Measurements from ENCODE around the gene COPS6.
A peak's percentile ranks its signal among the peaks of the same experiment; 100 is the strongest.

The COPS6 gene

DNA sequence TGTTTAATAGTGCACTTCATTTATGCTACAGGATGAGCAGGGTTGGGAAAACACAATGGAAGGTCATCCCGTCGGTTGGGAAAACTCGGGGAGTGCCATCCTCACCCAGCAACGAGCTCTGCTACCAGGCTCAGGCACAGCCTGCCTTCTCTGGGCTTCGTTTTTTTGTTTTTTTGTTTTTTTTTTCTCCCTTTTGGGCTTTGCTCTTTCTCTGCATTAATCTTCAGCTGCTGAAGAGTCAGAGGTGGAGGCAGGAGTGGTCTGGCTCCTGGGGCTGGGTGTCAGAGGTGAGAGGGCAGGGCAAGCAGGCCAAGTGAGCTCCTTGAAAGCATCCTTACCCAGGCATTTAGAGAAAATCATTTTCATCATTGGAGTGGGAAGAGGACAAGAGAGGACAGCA, 18.8 kb upstream of the COPS6 start:
- H3K27ac ChIP-seq: no peak overlapping the region
- TF ChIP-seq, protein P1, sequence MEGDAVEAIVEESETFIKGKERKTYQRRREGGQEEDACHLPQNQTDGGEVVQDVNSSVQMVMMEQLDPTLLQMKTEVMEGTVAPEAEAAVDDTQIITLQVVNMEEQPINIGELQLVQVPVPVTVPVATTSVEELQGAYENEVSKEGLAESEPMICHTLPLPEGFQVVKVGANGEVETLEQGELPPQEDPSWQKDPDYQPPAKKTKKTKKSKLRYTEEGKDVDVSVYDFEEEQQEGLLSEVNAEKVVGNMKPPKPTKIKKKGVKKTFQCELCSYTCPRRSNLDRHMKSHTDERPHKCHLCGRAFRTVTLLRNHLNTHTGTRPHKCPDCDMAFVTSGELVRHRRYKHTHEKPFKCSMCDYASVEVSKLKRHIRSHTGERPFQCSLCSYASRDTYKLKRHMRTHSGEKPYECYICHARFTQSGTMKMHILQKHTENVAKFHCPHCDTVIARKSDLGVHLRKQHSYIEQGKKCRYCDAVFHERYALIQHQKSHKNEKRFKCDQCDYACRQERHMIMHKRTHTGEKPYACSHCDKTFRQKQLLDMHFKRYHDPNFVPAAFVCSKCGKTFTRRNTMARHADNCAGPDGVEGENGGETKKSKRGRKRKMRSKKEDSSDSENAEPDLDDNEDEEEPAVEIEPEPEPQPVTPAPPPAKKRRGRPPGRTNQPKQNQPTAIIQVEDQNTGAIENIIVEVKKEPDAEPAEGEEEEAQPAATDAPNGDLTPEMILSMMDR (conservative IDR thresholded peaks at IDR 0.05): no peak

DNA sequence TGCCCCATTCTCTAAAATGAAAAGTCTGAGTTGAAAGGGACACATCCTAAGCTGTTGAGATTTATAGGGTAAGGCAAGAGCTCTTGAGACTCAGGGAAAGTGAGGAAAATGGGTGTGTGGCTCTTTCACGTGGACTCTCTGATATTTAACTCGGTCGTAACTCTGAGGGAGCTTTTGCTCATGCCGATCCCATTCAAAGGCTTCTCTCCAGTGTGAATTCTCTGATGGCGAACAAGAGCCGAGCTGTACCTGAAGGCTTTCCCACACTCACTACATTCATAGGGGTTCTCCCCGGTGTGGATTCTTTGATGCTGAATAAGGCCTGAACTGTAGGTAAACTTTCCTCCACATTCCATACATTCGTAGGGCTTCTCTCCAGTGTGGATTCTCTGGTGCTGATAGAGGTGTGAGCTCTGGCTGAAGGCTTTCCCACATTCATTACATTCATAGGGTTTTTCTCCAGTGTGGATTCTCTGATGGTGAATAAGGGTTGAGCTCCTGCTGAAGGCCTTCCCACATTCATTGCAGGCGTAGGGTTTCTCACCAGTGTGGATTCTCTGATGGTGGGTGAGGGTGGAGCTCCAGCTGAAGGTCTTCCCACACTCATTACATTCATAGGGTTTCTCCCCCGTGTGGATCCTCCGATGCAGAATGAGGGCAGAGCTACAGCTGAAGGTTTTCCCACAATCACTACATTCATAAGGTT, 17.6 kb upstream of the COPS6 start:
- H3K27ac ChIP-seq: no peak overlapping the region
- TF ChIP-seq, protein P1 (conservative IDR thresholded peaks at IDR 0.05): no peak

DNA sequence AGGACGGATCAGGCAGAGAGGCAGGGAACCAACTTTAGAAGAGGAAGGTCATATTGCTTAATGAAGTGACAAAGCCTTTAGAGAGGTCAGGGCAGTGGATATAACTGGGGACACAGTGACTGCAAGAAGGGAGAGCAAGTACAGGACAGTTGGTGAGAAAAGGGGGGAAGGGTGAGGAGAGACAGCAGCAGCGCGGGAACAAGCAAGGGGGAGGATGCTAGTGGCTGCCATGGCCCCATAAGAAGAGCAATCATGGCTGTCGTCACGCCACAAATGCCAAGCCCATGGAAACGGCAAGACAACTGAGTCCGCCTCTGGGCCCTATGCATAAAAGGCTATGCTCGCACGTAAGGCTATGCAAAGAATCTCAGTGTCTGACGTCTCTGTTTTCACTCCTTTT, 16.3 kb upstream of the COPS6 start:
- TF ChIP-seq, protein P1 (conservative IDR thresholded peaks at IDR 0.05): no peak
- H3K27ac ChIP-seq: no peak overlapping the region

- no peak overlapping the region for H3K27ac ChIP-seq
- TF ChIP-seq, protein P1 (conservative IDR thresholded peaks at IDR 0.05): no peak
These were observed 13.9 kb upstream of the COPS6 start for GRCh38 chr7:100074841-100075240.

- H3K27ac ChIP-seq: no peak overlapping the region
- TF ChIP-seq, protein P1 (conservative IDR thresholded peaks at IDR 0.05): no peak
These were observed 13.4 kb upstream of the COPS6 start for GRCh38 chr7:100075418-100075817.

- no peak overlapping the region for H3K27ac ChIP-seq
- TF ChIP-seq, protein P1 (conservative IDR thresholded peaks at IDR 0.05): no peak
These were observed 11.6 kb upstream of the COPS6 start for GRCh38 chr7:100077205-100077604.

DNA sequence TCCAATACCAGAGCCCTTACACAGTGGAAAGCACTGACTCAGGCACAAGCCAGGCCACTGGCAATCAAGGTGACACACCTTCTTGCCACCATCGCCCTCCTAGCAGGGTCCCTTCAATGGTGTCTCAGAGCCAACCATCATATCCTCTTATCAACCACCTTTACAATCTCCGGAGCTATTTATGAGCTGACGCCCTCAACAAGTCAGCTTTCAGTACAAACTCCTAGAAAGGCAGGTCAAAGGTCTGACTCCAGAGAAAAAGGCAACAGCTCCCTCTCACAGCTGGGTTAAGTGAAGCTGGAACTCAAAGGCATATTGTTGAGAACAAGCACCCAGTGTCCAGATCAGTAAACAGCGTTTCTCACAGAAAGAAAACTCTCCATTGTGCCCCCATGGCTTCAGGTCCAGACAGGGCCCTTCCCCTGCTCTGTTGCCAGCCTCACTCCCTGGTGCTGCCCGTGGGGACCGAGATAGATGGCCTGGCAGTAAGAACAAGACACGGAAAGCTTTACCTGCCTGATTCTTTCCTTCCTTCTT, 9.7 kb upstream of the COPS6 start:
- TF ChIP-seq, protein P1 (conservative IDR thresholded peaks at IDR 0.05): no peak
- peak overlapping the region; percentile 98; the same call in 1 of the 2 replicates for H3K27ac ChIP-seq
